ENCODE data around the gene ZG16B.

GRCh38 chr16:2857451-2858244, 27.5 kb downstream of the ZG16B start, which contains the start of gene PRSS22:
- TF ChIP-seq CTCF (IDR thresholded peaks at IDR 0.05 in 2 of 3, conservative IDR thresholded peaks at IDR 0.05 in 1 of 3; ENCODE audit: borderline replicate concordance in 1 of 3, insufficient read depth in 1 of 3, low read depth in 2 of 3, low read length in 2 of 3) (no peak), REST (IDR thresholded peaks at IDR 0.05; ENCODE audit: low read depth) (no peak), SIN3A (IDR thresholded peaks at IDR 0.05; ENCODE audit: low read depth) (no peak), POLR2A (IDR thresholded peaks at IDR 0.05; ENCODE audit: borderline replicate concordance, extremely low read depth, insufficient read depth, insufficient read length) (no peak), ATF3 (IDR thresholded peaks at IDR 0.05) (no peak), EGR1 (IDR thresholded peaks at IDR 0.05; ENCODE audit: low read depth) (no peak), EZH2phosphoT487 (IDR thresholded peaks at IDR 0.05; ENCODE audit: borderline replicate concordance) (no peak), EZH2 (IDR thresholded peaks at IDR 0.05) (no peak), POLR2AphosphoS5 (IDR thresholded peaks at IDR 0.05; ENCODE audit: low read depth, low read length) (peak; percentile 47), RAD21 (IDR thresholded peaks at IDR 0.05; ENCODE audit: low read depth) (no peak), SP1 (IDR thresholded peaks at IDR 0.05; ENCODE audit: low read depth) (no peak)
